Left renal pelvis (tissue), 4 donors: Measurements from ENCODE around the gene ZNFX1. TPM values are rescaled to one million over a fixed set of nuclear protein-coding genes. Genes with fewer than 3 reads are reported as not detected.
"Not testable (repeated sequence)": the region's sequence is repeated elsewhere in the genome, so short reads cannot be mapped to it uniquely, and the experiment has no call there.

Source experiments
- DNase-seq, 4 donors: peaks; one replicate each; pipeline ENCODE4 v3.0.0-alpha.2; 2013; ENCODE audit warnings: low read depth in 4 of 4, low spot score in 3 of 4
- polyA plus RNA-seq, 4 donors: library from polyadenylated mRNA; unstranded; fragments of 120-200 nt; gene quantifications; one replicate each; pipeline ENCODE4 v1.2.1, GENCODE V29; 2013; ENCODE audit not compliant: insufficient read length in 4 of 4

ZNFX1 gene
- 10 to 100 TPM; 15.3 to 17.0 (median 16.2) TPM for polyA plus RNA-seq

GRCh38 chr20:49278036-49278817, at the start of gene ZNFX1:
TSS of gene ZNFX1 (minus strand) at chr20:49278057. CDS start at chr20:49275839, 2,218 bp downstream.
- peak; percentile 96 to 98 (median 97) for DNase-seq

GRCh38 chr20:49326026-49326425, 48.2 kb upstream of the ZNFX1 start:
- no peak for DNase-seq

GRCh38 chr20:49324306-49324705, 46.4 kb upstream of the ZNFX1 start:
- DNase-seq, result no peak

DNA sequence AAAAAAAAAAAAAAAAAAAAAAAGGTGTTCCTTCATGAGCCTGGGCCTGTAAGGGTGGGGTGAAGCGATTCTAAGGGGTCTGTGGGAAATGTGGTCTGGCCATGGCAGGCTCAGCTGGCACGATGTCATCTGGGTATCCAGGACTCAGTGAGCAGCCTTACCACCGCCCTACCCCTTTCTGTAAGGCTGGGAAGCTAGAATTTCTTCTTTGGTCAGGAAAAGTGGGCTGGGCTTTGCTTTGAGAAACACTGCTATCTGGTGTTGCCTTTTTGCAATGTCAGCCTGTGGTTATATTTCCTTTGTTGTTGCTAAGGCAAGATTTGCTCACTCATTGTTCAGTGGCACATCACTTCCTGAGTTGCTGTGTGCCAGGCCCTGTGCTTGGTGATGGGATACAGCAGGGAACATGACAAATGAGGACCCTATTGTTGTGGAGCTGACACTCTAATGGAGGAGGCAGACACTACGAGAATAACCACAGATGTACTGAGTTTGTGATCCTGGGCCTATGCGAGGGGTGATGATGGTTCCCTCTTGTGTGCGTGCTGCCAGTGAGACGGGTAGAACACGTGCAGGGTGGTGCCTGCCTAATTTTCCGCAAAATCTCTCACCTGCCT, 45.9 kb upstream of the ZNFX1 start:
- no peak for DNase-seq

DNA sequence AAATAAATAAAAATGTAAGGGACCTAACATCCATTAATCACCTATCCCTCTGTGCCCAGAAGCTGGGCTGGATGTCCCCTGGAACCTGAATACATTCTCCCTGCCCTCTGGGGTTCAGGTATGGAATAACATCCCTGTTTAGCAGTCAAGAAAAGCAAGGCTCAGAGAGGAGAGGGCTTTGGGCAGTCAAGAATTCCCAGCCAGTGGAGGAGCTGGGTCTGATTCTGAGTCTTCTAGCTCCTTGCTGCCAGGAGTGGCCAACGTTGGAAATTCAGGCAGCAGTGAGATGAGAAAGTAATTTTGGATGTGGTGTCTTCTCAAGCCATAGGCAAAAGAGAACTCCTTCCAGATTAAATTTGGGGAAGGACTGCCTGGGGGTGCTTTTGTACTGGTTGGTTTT, 42.6 kb upstream of the ZNFX1 start:
- no peak for DNase-seq

GRCh38 chr20:49319208-49319809, 41.5 kb upstream of the ZNFX1 start:
- DNase-seq, result no peak

DNA sequence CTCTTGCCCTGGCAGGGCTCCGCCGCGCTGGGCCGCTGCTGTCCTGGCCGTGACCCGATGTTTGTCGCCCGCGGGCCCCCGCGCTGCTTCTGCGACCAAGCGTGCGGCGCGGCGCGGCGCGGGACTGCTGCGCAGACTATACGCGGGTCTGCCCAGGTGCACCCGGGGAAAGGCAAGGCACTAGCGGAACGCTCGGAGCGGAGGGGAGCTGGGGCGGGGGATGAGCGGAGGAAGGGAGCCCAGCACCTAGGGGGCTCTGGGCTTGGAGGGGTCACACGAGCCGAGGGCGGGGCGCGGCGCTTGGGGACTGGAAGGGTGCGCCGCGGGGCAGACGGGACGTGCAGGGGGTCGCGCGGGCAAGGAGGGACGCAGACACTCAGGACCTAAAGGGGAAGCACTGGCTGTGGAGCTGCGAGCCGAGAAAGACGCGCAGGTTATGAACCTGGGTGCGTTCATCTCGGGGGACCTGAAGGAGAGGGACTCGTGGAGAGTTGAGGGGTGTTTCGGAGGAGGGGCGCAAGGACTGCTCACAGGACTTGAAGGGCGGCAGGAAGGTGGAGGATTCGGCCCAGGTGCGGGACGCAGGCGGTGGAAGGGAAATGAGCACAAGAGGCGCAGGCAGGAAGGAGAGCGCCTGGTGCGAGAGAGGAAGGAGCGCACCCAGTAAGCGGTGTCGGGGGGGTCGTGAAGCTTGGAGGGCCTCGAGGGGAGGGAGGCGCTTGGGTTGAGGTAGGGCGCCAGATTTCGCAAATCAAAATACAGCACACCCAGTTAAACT, 40.8 kb upstream of the ZNFX1 start:
- no peak for DNase-seq

GRCh38 chr20:49318091-49318429, 40.2 kb upstream of the ZNFX1 start:
- no peak for DNase-seq

DNA sequence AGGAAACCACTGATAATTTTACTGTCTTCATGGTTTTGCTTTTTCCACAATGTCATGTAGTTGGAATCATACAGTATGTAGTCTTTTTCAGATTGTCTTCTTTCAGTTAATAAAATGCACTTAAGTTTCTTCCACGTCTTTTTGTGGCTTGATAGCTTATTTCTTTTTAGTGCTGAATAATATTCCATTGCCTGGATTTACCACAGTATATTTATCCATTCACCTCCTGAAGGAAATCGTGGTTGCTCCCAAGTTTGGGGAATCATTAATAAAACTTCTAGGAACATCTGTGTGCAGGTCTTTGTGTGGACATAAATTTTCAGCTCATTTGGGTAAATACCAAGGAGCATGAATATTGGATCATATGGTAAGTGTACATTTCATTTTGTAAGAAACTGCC, 38.8 kb upstream of the ZNFX1 start:
- no peak for DNase-seq

- DNase-seq, result no peak
Measured at GRCh38 chr20:49315580-49315979, 37.7 kb upstream of the ZNFX1 start.

GRCh38 chr20:49314052-49314451, 36.2 kb upstream of the ZNFX1 start:
- not testable (repeated sequence) for DNase-seq

- no peak for DNase-seq
Measured at GRCh38 chr20:49313283-49313682, 35.4 kb upstream of the ZNFX1 start.

DNA sequence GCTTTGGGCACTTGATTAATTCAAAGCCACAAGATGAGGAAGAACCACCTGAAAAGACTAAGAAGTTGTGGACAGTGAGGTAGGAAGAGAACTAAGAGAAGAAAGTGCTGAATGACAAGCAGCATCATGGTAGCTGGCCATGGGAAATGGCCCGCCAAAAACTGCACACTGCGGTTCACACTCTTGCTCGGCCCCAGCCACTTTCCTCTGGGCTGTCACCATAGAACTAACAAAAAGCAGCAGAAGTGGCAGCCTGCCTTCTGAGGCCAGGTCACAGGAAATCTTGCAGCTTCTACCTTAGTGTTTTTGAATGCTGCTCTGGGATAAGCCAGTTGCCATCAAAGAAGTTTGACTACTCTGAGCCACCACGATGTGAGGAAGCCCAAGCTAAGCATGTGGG, 34.8 kb upstream of the ZNFX1 start:
- DNase-seq, result no peak

DNA sequence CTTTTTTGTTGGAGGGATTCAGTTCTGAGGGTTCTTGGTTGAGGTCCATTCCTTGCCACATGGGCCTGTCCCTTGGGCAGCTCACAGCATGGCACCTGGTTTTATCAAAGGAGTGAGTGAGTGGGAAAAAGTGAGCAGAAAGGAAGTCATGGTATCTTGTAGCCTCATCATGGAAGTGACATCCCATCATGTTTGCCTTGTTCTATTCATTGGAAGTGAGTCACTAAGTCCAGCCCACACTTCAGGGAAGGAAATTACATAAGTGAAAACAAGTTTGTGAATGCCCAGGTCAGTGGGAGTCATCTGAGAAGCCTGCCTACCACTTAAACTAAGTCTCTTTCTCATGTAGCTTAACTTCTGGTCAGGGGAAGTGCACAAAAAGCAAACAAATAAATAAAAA, 32.8 kb upstream of the ZNFX1 start:
- DNase-seq, result no peak

- no peak for DNase-seq
Measured at GRCh38 chr20:49308875-49309274, 31.0 kb upstream of the ZNFX1 start.

DNA sequence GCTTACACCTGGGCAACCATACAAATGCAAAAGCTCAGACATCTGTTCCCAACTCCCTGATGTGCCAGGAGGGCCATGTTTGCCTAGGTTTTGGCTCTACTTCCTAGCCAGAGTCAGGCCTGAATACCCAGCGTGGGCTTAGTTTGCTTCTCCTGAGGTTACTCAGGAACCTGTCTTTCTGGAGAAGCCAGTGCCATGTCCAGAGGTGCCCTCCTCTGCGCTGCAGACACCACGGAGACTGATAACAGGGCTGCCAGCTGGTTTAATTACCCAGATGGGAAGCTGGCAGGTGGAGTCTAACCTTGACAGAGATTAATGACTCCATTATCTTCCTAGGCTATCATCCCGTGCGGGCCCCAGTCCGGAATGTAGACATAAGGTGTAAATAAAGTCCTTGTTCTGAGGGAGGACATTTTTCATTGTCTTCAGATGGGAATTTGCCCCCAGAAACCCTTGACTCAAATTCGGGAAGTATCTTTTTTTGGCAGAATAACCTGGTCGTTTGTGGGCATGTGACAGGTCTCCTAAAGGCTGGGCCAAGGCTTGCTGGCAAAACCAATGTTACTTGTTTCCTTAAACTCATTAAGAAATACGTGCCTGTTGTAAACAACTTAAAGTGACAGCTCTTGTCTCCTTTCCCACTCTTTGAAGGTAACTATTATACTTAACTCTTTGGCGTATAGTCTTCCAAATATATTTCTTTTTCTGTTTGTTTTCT, 29.2 kb upstream of the ZNFX1 start:
- DNase-seq, result no peak

DNA sequence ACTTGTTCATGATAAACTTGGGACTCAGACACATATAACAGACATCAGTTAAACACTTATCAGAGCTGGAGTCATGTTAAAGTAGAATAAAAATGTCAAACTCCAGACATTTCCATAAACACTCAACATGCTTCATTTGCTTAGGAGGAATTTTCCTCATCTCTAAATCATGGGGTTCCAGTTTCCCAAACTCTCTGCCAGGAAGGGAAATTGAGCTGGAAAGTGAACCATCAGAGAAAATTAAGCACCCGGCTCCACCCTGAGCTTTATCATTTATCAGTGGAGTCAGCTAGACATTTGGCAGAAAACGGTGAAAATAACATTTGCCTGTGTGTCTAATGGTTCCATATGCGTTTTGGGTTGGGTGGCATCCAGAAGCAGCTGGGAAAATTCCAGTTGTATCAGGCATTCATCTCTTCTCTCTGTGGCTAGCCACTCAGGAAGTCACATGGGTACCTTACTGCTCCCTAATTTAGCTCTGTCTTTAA, 25.3 kb upstream of the ZNFX1 start:
- no peak for DNase-seq

GRCh38 chr20:49297605-49298530, 20.0 kb upstream of the ZNFX1 start:
- no peak for DNase-seq

DNA sequence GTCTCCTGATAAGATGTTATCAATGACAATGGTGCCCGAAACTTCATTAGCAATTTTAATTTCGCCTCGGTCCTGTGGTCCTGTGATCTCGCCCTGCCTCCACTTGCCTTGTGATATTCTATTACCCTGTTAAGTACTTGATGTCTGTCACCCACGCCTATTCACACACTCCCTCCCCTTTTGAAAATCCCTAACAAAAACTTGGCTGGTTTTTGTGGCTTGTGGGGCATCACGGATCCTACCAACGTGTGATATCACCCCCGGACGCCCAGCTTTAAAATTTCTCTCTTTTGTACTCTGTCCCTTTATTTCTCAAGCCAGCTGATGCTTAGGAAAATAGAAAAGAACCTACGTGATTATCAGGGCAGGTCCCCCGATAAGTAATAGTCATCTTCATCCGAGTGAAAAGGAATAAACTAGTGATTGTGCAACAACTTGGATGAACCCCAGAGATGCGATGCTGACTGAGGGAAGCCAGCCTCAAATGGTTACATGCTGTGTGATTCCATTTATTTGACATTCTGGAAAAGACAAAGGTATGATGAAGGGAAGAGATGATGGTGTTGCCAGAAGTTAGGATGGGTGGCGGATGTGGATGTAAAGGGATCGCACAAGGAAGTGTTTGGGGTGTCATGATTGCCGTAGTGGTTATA, 16.3 kb upstream of the ZNFX1 start:
- DNase-seq, result not testable (repeated sequence)
